Activated T-helper 1 cell treated with Interleukin-2 at 50 U/mL for 16 hours (primary cell): ENCODE results near the gene NAXD.
"Not testable (repeated sequence)": the region's sequence is repeated elsewhere in the genome, so short reads cannot be mapped to it uniquely, and the experiment has no call there.

Experiments
- DNase-seq: peaks from one replicate; pipeline ENCODE4 v3.0.0-alpha.2; 2020; ENCODE audit warnings: low read depth

NAXD gene

DNA sequence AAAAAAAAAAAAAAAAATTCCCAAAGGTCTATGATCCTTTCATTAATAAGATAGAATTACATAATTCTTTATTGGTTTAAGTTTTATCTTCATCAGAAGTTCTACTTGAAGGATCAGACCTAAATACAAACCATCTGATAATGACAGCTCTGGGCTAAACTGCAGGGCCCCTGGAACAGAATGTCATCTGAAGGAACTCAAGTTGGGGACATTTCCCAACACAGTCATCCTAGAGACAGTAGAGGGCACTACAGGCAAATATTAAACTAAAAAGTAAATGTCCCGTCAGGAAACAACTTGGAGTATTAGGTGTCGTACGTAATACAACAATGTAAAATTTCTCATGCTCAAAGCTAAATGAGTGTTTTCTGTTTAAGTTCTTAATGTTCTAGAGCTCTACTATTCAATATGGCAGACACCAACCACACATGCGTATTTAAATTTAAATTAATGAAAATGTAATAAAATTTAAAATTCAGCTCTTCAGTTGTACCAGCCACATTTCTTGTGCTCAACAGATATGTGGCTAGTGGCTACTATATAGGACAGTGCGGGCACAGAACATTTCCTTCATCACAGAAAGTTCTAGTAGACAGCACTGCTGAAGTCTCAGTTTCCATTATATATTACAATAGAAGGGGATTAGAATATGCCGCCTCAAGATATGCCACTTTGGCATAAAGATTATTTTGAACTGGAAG lies 21.8 kb upstream of the NAXD start:
- no peak for DNase-seq

DNA sequence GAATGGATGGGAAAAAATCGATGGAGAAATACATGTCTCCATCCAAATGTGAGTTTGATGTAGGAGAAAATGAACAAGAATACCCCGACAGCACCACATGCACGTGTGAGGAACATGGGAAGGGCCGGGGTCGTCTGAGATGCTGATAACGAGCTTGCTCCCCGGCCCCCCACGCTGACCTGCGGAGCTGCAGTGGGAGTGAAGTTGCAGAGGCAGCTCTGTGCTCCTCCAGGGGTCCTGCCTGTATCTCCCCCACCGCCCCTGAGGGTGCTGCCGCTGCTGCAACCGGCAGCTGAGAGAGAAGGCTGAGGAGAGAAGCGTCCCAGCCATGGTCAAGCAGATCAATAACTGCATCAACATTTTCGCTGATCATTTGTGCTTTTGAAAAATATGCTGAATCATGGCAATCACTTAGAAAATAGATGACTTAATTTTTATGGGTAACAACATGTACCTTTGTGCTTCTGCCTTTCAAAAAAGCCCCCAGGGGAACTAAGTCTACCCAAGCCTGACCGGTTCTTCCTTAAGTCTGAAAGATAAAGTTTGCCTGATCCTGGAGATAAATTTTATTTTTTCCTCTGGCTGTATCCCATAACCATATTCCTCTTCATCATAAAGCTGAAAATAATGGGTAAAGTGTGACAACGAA lies 18.2 kb upstream of the NAXD start:
- DNase-seq, result no peak

DNA sequence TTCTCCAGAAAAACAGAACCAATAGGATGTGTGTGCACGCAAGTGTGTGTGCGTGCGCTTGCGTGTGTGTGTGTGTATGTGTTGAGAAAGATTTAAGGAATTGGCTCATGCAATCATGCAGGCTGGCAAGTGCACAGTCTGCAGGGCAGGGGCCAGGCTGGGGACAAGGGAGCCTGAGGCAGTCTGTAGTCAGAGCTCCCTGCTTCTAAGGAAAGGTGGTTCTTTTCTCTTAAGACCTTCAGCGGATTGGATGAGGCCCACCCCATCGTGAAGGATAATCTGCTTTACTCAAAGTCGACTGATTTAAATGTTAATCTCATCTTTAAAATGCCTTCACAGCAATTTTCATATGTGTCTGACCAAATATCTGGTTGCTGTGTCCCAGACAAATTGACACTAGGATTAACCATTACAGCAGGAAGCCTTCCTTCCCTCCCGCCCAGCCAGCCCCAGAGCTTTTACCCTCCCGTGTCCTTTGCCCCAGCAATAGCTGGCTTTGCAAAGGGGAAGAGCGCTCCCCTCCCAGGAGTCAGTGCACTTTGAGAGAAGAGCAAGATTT lies 15.0 kb upstream of the NAXD start:
- no peak for DNase-seq

DNA sequence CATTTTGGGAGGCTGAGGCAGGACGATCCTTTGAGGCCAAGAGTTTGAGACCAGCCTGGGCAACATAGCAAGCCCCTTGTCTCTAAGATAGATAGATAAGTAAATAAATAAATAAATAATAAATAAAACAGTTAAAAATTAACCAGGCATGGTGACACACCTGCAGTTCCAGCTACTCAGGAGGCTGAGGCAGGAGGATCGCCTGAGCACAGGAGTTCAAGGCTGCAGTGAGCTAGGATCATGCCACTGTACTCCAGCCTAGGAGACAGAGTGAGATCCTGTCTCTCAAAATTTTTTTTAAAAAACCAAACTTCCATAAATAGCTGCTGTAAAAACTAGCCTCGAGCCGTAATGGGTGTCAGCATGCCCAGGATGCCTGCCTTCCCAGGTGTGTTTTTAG lies 14.4 kb upstream of the NAXD start:
- no peak for DNase-seq

DNA sequence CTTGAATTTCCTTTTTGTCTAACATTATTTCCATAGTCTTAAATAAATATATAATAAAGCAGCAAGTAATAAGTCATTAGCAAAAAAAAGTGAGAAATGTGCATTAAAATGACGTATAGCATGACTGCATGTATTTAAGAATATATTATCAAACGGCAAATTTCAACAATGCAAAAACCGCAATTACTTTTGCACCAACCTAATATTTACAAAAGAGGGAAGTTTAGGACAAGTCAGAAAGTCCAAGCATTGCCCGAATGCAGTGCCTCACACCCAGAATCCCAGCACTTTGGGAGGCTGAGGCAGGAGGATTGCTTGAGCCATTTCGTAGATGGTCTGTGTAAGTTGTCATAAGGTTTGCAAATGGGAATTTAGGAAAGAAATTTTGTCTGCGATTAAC lies 10.2 kb upstream of the NAXD start:
- no peak for DNase-seq

DNA sequence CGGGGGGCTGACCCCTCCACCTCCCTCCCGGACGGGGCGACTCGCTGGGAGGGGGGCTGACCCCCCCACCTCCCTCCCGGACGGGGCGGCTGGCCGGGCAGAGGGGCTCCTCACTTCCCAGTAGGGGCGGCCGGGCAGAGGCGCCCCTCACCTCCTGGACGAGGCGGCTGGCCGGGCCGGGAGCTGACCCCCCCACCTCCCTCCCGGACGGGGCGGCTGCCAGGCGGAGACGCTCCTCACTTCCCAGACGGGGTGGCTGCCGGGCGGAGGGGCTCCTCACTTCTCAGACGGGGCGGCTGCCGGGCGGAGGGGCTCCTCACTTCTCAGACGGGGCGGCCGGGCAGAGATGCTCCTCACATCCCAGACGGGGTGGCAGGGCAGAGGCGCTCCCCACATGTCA lies 9.1 kb upstream of the NAXD start:
- DNase-seq, result not testable (repeated sequence)

DNA sequence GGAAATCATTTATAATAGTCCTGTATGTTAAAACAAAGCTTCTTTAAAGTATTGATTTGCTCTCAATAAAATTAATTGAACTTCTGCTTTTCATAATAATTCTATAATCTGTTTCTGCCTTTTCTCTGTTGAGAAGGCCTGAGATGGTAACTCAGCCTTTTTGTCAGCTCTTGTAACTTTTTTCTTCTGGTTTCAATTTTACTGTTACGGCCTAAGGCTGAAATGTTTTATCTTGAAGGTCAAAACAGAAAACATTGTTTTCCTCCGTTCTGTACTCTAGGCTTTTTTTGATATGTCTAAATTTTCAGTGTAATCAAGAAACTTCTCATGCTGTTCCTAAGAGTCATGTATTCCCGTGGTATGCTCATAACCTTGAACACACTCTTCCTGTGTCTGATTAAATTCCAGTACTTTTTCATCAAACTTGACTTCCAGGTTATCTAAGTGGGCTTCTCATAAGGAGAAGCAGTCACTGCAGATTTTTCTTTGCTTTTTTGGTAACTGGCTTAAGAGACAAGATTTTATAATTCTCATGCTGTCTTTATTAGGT lies 7.6 kb upstream of the NAXD start:
- DNase-seq, result no peak

DNA sequence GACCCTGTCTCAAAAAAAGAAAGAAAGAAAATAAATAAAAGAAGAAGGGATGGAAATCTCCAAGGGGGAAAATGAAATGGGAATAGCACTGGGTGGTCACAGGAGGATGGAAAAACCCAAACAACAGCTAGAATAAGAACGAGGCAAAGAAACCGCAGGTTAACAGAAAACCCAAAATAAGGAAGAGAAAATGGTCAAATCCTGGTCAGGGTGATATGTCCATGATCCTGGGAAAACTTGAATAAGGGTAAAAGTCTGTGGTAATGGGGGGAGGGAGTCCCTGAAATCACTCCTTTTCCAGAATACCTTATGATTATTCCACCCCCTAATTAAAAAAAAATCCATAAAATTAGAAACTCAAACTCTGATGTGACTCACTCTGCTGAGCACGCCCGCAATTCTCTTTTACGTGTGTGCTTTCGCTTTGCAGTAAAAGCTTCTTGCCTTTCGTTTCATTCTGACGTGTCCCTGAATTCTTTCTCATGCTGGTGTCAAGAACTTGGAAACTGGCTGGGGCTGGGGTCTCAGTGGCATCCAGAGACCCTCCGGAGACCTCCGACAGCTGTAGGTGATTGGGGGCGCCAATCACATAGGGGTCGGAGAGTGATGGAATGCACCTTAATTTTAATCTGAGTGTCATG lies 4.3 kb upstream of the NAXD start:
- no peak for DNase-seq

DNA sequence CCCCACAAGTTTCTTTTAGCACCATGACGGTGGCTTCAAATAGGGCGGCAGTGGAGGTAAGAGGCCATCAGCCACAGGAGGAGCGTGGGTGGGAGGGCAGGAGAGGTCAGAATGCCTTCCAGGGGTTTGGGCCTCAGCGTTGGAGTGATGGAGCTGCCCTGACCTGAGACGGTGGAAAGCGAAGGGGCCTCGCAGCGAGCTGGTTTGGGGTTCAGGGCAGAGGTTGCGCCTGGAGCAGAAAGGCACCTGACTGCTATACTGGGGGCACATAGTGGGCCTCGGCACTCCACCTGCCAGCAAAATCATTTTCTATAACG lies 382 bp upstream of the NAXD start:
- no peak for DNase-seq

DNA sequence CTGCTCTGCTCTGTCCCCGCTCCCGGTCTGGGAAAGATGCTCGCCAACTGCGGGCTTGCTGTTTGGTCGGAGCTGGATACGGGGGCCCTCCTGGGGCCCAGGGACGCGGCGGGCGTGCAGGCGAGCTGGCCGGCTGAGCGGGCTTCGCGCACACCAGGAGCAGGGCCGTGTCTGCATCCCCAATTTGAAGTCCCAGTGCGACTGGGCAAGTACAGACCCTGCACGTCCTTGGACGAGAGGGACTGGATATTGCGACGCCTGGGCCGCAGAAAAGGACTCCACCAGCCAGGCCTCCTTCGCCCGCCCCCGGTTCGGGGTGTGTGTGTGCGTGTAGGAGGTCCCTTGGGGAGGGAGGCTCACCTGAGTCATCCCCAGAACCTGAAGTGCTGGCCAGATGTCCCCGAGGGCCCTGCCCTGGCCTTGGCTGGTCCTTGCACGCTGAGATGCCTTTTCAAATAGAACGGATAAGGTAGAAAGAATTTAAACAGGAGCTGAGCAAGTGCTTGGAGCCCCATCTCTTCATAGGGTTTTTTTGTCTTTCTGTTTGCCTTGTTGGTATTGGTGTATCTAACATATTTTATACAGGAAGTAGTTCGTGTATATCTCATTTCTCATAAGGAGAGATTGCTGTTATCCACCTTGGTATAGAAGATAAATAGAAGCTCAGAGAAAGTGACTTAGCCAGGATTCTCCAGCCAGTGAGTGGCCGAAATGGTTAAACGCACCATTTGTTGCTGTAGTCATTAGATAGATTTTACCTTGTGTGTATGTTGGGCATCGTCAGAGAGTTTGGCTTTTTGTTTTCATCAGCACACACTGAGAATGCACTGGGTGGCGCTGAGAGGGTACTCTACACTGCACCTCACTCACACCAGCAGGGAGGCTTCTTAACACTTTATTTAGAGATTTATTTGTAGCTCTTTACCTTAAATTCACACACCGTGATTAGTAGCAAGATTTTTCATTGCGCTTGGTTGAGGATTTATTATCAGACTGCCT lies 1.1 kb downstream of the NAXD start:
- DNase-seq, result no peak

DNA sequence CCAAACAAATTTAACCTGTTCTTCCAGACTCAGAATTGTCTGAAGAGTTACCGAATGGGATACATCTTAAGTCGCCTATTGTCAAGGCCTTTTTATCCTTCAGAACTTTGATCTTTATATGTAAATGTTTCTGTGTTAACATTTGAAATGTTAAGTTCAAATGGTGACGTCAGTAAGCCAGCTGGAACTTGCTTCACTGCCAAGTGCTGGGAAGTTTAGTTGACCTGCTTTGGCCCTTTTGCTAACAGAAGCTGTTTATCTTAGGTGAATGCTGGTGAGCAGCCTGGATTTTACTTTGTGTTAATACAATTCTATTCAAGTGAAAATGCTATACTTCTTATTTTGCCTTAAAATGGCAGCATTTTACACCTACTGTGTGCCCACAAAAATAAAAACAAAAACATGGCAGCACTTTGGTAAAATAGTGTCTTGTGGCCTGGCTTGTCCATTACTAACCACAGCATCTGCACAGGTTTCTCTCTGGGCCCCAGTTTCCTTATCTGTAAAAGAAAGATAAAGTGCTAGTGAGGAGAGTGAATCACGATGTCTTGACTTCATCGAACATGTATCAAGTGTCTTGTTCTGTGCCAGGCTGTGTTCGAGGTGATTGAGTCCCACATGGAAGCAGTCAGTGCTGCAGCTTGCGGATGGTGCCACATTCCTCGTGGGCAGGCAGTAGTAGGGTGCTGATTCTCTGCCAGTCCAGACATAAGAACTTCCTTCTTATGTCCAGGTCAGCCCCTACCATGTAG lies 2.2 kb downstream of the NAXD start:
- no peak for DNase-seq

DNA sequence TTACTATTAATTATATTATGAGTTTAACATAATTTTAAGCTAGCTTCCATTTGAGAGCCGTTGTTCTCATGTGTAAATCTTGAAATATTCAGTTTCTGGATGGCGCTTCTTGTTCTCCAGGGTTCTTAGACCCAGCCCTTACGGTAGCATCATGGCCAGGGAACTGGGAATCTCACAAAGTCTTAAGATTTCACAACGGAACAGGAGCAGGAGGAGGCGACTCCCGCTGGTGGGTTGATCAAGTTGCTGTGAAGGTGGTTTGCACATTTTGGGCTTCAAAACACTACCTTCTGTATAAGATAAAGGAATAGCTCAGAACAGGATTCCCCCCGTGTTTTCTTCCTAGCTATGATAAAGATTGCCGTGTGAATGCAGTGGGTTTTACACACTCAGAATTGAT lies 2.8 kb downstream of the NAXD start:
- DNase-seq, result no peak

DNA sequence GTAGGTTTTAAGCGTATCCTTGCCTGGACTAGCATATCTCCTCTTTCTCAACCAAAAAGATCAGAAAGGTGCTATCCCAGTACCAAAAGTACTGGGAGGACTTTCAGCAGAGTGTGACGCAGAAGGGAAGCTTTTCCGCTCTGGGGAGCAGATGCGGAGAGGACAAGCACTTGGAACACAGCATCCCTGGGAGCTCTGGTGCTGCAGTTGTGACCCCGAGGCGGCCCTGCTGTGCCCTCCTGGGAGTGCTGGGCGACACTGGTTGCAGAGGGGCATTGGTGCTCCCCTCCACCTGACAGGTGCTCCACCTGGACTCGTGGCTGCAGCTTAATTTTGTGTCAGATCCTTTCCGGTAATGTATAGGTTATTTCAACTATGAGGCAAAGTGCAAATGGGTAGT lies 3.4 kb downstream of the NAXD start:
- no peak for DNase-seq

DNA sequence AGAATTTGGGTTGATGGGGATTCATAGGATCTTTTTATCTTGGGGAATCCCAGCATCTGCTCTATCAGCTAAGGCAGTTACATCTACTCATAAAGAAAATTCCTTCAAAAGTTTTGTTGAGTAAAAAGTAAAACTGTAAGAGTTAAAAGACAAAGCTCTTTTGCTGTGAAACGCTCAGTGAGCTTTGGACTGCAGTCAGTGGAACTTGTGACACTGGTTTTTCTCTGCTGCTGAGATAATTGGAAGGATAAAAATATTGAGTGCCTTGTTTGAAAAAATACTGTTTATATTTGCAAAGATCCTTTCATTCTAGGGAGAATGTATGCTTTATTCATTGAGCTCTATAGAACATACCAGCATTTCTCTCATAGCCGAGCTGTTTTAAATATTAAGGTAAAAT lies 5.3 kb downstream of the NAXD start:
- DNase-seq, result no peak

DNA sequence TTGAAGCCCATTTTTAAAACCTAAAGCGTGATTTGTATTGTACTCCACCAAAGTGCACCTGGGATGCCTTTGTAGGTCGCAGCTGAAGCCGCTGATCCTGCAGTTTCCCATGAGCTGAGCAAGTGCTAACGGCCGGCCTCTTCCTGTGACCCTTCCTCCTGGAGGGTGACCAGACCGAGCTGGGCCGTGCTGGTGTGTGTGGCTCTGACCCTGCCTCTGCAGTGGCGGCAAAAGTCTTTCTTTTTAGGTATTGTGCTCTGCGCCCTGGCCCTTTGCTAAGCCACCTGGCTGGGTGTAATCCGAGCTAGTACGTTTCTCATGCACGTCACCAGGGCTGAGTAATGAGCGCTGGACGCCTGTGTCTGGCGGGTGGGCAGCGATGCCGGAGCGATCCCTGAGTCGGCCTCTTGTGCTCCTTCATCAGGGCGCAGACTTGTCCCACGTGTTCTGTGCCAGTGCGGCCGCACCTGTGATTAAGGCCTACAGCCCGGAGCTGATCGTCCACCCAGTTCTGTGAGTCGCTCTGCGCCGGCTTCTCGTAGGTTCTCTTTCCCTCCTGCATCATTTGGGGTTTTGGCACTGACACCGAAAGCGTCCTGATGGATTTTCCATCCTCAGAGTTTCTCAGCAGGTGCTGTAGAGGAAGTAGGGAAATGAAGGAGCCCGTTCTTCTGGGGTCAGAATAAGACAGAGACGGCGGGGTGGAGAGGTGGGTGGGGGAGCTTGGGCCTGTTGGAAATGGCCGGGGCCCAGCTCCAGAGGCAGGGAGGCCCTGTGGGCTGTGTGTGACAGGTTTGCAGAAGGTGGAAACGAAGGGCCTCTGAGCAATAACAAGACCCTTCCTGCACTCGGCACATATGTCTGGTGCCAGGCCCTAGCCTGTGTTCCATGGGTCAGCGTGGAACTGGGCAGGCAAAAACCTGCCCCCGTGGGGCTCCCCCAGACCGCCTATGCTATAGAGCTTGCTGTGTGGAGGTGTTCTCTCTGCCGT lies 9.7 kb downstream of the NAXD start:
- no peak for DNase-seq

DNA sequence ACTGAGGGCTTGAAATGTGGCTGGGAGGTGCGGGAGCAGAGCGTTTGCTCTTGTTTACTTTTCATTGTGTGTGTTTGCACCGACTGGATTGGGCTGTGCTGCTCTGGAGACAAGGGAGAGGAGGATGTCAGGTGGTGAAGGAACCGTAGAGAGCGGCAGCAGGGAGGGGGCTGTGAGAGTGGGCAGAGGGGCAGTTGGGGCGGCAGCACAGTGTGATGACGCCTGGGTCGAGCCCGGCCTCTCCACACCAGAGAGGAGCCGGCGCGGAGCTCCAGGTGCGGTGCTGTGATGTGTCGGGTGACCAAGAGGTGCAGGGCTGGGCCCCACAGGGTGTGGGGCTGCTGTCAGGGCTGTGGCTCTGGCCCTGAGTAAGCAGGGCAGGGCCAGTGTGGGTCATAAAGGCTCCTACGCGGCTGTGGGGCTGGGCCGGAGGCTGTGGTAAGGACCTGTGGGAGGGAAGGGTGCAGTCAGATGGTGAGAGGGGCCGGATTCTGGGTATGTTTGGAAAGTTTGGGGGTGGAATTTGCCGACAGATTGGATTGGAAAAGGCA lies 10.5 kb downstream of the NAXD start:
- DNase-seq, result no peak

DNA sequence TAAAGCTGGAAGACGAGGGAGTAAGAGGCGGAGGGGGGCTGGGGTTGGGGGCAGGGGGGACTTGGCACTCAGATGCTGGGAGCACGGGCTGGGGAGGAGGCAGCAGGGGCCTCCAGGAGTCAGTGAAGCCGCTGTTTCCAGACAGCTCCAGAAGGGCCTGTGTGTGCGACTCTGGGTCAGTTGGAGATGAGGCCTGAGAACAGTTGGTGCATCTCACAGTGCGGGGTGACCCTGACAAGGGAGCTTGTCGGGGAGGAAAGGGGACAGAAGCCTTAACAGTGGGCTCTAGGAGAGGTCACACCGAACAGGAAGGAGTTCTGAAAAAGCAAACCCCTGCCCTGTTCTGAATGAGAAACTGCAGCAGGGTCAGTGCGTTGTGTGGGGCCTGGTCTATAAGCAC lies 11.2 kb downstream of the NAXD start:
- no peak for DNase-seq

DNA sequence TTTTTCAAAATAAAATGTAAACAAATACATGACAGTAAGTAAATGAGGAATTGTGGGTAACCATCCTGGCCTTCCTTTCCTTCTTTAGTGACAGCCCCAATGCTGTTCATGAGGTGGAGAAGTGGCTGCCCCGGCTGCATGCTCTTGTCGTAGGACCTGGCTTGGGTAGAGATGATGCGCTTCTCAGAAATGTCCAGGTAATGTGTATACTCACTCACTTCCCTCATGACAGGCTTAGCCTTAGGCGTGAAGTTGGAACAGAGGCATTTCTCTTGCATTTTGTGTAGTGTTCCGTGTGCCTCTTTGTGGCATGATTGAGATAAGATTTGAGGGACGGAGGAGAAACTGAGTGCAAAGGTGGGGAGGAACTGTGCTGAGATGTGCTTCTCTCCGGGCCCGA lies 12.0 kb downstream of the NAXD start:
- no peak for DNase-seq

DNA sequence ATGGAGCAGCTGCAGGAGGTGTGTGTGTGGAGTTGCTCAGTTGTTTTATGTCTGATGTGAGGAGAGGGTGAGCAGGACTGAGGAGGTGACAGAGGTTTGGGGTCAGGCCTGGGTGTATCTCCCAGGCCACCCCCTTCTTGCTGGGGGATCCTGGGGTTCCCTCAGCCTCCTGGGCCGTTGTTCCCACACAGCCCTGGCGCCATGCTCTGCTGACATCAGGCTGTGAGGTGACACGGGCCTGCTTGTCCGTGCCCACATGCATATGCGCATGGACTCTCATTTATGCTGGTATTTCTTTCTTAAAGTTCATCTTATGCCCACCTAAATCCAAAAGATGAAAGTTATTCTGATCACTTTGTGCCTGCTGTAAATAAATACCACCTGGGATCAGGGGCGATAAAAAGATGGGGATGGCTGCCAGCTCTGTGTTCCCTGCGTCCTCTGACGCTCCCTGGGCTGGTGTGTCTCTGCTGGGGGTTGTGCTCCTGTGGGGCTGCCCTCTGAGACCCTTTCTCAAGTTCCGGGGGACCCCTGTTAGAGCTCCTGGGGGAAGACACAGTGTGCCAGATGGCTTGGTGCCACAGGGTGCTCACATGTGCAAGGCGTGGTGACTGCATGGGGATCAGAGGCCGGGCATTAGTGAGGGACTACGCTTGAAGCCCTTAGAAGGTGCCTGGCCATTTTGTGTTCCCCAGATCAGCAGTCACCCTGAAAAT lies 12.6 kb downstream of the NAXD start:
- DNase-seq, result no peak
